Midbrain (tissue), 1 donor: ENCODE measurements around the gene SLC7A14.
"Not testable (repeated sequence)": the region's sequence is repeated elsewhere in the genome, so short reads cannot be mapped to it uniquely, and the experiment has no call there.

ENCODE experiments used
- DNase-seq: peaks from one replicate; lab custom pipeline; 2025; lab: John Stamatoyannopoulos, UW

Gene SLC7A14

DNA sequence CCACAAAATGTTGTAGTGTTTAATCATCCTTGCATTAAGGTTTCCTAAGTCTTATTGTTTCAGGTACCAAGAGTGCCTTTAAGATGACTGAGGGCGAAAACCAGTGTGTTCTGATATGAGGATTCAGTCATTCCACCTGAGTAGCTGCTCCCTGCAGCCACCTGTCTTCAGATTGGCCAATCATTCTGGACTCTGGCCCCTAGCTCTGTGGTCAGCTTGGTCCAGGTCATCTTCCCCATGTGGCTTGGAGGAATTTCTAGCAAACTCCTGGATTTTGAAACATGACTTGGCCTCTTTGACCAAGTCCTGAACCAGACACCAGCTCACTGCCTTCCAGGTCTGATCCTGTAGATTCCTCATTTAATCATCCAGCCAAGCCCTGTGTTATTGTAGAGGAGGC lies 7.8 kb upstream of the SLC7A14 start:
- no peak for DNase-seq

DNA sequence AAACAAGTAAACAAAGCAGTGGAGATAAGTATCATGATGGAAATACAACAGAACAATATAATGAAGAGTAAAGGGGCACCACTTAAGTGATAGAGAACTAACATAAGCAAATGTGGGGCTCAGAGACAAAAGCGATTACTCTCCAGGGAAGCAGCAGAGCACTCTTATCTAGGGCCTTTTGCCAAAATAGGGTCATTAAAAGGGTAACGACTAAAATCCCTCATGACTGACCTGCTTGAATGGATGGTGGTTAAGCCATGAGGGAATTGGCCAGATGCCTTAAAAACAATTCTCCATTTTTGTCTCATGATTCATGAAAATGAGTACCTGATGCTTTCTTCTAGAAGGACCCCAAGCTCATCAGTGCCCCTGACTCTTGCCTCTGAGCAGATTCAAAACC lies 3.2 kb upstream of the SLC7A14 start:
- no peak for DNase-seq

DNA sequence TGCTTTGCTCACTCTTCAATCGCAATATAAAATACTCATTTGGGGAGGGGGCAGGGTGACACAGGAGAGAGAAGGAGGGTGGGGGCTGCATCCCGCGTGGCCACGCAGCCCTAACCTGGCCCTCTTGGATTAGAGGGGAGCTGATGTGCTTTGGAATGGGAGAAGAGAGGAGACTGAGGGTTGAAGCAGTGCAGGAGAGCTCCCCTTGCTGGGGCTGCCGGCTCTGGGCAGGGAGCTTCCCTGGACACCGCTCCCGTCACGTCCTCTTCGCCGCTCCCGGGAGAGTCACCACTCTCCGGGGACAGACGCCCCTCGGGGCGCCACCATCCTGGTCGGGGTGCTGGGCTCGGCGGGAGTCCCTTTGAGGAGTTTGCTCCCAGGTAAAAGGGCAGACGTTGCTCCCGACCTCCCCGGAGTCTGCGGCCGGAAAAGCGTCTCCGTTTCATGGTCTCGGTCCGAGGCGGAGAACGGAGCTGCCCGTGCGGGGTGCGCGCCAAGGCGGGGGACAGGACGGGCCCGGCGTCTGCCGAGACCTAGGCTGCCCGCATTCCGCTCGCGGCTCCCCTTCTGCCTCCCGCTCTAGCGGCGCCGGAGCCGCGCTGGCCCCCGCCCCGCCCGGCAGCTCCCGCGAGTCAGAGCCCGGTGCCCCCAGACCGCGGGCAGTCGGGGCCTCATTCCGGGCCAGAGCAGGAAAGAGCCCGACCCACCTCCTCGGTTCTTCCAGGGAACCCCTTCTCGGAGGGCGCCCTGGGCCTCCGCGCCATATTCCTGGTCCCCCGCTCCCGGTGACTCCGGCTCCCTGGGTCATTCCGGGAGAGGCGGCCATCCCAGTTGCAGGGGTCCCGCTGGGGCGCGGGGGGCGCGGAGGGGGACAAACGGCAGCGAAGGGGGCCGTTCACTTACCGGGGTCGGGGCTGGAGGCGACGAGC lies 603 bp downstream of the SLC7A14 start:
- peak; percentile 7 for DNase-seq

DNA sequence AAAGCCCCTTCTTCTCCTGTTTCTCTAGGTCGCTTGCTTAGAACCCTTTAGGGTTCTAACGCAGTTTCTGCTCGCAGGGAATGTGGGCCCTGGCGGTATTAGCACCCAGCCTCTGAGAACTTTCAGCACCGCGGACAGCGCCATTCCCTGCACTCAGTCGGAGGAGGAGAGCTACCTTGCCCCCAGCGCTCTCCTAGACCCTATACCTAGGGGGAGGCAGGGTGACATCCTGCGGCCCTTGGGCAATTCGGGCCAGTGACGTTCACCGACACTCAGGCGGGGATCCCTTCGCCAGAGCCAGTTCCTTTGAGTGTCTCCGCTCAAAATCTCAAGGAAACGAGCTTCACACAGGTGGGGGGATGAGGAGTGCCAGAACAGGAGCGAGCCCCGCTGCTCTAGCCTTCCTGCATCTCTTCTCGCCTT lies 1.3 kb downstream of the SLC7A14 start:
- peak; percentile 69 for DNase-seq

DNA sequence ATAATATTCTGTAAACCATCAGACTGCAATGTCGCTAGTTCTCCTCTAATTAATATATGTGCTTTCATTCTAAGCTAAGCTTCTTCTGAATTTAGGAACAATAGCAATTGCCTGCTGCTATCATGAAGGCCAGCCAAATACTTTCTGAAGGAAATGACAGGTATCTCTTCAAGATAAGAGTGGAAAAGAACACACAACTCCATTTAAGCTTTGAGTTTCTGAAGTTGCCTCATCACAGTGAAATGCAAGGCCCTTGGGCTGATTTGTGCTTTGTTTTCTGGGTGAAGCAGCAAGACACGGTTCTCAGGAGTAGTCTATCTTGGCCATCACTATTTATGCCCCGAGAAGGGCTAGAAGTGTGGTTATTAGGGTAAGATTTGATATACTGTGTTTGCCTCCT lies 6.2 kb downstream of the SLC7A14 start:
- DNase-seq, result no peak

DNA sequence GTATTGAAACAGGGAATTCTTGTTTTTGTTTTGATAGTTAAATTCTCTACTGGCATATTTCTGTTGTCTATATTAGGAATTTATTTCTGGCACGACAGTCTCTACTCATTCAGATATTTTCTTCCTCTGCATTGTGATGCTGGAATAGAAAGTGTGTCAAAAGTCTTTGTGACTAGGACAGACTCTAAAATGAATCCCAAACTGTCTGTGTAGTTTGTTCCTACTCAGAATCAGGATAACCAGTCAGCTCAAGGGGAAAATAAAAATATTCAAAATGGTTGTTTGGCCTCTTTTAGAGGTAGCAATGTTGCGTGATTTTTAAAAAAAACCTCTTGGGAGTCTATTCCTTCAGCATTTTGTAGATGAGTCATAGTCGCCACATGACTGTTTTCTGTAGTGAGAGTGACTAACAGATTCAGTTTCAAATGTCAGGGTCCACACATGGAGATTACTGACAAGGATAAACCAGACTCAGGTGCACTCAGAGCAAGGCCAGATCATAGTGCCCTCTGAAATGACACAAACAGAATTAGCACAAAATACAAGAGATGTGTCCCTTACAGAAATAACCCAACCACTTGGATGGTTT lies 13.1 kb downstream of the SLC7A14 start:
- no peak for DNase-seq

DNA sequence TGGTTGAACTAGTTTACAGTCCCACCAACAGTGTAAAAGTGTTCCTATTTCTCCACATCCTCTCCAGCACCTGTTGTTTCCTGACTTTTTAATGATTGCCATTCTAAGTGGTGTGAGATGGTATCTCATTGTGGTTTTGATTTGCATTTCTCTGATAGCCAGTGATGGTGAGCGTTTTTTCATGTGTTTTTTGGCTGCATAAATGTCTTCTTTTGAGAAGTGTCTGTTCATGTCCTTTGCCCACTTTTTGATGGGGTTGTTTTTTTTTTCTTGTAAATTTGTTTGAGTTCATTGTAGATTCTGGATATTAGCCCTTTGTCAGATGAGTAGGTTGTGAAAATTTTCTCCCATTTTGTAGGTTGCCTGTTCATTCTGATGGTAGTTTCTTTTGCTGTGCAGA lies 18.3 kb downstream of the SLC7A14 start:
- not testable (repeated sequence) for DNase-seq

DNA sequence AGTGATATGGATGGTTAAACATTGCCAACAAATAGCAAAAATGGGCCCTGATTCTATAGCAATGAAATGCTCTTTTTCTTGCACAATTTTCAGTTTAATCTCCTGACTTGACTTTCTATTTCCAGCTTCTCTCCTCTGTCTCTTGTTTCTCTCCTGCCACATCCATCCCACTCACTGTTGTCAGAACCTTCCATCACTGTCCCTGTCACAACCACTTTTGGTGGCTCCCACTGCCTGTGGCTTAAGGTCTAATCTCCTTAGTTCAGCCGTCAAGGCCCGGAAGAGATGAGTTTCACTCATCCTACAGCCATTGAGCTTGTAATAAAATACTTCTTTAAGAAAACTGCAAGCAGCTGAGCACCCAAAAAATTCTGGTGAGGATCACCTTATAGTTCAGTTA lies 19.5 kb downstream of the SLC7A14 start:
- DNase-seq, result no peak

DNA sequence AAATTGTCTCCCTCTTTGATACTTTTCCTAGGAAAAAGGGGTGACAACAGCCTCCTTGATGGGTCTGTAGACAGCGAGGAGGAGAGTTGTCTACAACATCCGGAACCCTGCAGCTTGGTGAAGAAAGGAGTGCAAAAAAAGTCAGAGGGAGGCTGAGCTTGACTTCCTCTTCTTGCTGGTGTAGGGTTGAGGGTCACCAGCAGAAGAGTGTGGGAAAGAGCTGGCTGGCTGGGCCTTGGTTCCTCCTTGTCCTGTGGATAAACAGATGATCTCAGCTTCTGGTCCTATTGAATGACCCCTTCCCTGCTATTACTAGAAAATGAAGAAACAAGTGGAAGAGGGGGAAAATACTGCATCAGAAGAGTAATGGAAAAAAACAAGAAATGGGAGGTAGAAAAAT lies 20.4 kb downstream of the SLC7A14 start:
- no peak for DNase-seq

DNA sequence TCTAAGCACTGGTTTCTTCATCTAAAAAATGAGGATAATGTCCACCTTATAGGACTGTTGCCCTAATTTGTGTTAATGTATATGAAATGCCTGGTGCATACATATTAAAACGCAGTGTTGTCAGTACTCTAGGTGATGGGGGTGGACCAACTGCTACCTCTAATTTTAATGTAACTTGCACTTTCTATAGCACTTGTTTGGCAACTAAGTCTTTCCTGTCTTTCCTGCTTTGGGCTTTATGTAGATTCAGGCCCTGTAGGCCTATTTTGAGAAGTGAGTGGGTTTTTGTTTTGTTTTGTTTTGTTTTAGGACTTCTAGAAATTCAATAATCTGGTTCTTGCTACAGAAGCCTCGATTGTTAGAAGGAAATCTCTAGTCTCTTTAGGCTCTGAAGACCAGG lies 21.2 kb downstream of the SLC7A14 start:
- DNase-seq, result no peak

DNA sequence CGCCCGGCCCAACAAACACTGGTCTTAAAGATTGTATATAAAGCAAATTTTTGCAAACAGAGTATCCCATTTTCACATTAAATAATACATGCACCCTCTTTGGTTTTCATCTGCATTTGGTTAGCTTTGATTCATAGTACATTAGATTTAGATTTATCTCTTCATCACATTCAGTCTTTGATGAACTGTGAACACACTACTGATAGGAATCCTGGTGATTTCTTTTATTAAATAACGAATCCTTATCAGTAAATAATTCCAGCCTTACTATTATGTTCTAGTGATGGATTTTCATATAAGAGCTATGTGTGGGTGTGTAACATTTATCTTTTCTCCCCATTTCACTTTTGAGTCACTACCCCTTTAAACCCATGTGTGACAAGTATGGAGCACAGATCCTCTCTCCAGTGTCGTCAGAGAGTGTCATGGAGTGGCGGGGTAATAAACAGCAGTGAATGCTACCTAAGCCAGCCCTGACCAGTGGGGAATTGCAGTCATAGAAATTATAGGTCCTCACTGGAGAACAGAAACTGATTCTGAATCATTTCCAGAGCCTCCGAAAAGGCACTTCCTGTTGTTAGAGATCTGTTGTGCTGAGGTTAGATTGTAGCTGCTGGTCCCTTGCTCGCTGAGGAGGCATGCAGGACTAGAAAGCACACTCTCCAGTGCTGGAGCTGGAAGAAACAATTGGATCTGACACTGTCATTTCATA lies 22.0 kb downstream of the SLC7A14 start:
- DNase-seq, result peak; percentile 22

DNA sequence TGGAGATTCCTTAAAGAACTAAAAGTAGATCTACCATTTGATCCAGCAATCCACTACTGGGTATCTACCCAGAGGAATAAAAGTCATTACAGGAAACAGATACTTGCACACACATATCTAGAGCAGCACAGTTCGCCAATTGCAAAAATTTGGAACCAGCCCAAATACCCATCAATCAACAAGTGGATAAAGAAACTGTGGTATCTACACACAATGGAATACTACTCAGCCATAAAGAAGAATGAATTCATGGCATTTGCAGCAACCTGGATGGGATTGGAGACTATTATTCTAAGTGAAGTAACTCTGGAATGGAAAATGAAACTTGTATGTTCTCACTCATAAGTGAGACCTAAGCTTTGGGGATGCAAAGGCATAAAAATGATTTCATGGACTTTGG lies 23.8 kb downstream of the SLC7A14 start:
- DNase-seq, result no peak

DNA sequence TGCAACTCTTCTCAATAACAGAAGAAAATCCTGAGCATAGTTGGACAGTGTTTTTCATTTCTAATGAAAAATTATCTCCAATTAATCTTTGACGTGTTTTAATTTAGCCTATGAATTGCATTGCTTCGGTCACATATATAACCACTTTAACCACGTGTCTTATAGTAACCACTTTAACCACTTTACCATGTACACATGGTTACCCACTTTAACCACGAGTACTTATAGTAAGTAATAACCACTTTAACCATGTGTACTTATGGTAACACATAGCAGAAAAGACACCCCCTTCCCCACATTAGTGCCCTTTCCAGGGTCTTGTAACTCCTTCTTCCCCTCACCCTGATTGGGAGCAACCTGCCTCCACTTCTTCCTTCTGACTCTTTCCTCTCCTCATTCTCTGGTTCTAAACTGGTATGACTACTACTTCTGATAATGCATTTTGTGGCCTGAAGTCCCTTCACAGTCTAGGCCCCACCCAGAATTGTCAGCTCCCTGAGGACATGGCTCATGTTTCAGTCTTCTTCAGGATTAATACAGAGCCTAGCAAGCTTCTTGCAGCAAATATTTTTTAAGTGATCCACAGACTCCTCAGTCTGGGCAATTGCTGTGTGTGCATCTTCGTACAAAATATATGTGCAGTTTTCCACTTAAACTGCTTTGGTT lies 25.0 kb downstream of the SLC7A14 start:
- DNase-seq, result no peak

DNA sequence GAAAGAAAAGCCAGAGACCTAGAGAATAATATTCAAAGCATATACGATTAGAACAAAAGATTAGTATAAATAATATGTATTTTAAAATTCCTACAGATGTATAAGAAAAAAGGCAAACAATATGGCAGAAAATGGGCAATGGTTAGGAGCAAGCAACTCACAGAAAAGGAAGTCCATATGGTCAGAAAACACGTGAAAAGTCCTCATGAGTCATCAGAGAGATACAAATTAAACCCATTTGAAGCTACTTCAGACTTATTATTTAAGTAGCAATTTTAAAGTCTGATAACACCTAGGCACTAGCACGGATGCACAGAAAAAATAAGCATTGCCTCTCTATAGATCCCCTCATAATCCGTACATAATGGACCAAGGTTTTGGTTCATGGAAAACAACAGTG lies 25.6 kb downstream of the SLC7A14 start:
- no peak for DNase-seq

DNA sequence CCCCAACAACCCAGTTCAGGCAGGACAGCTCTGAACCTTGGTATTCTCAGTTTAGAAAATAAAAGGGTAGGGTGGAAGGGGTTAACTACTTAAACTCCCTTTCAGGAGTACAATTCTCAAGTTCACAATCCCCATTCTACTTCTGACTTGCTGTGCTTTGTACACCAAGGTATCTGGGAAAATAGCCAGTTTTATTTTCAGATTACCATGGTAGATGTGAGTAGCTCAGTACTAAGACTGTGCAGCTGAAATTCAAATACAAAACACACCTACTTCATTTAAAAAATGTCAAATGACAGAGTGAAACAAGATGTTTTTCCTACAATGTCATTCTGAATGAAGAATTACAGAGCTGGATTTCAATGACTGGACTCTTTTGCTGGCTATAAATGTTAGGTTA lies 27.4 kb downstream of the SLC7A14 start:
- no peak for DNase-seq

DNA sequence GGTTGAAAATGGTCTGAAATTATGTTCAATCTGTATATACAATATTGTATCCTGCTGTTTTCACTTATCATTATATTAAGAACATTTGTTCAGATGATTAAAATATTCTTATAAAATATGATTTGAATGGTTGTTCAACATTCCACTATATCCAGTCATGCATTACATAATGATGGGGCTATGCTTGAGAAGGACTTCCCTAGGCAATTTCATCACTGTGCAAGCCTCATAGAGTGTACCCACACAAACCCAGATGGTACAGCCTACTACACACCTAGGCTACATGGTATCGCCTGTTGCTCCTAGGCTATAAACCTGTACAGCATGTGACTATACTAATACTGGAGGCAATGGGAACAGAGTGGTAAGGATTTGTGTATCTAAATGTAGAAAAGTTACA lies 30.5 kb downstream of the SLC7A14 start:
- no peak for DNase-seq

DNA sequence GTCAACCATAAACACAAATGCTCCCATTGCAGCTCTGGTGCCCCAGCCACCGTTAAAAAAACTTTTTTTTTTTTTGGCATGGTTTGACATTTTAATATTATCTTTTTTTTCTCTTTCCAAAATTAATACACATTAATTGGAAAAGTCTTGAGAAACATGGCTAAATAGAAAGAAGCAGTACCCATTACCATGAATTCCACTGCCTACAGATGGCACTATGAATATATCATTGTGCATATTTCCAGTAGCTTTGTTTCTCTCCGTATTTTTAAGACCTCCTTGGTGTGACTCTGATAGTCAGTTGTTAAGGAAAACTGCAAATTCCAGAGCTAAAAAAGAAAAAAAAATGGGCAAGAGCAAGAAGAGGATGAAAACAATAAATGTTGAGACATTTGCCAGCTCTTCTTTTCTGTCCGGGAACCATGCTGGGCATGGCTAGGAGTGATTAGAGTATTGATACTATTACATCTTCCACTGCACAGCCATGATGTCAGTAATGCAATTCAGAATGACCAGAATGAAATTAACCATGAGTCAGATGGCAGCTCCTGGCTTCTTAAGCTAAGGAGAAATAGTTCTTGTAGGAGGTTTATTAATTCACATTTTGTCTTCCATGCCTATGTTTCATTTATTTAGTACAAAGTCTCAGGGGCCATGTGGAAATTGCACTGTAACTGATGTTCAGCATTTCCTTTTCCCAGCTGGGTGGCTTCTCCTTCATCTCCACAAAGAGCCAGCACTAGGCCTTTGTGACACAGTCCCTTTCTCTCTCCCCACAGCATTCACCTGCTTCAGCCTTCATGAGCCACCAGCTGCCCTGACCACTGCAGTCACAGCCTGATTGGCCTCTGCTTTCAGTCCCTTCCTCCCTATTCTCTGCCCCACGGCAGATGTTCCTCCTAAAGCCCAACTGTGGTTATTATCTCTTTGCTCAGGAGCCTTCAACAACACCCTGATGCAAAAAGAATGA lies 31.8 kb downstream of the SLC7A14 start:
- DNase-seq, result no peak

DNA sequence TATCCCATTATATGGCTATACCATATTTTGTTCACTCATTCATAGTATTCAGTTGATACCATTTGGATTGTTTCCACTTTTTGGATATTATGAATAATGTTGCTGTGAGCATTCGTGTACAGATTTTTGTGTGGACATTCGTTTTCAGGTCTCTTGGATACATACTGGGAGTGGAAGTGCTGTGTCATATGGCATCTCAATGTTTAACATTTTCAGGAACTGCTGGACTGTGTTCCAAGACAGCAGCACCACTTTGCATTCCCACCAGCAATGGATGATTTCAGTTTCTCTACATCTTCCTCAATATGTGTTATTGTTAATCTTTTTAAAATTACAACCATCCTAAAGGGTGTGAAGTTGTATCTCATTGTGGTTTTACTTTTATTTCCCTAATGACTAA lies 34.6 kb downstream of the SLC7A14 start:
- no peak for DNase-seq

DNA sequence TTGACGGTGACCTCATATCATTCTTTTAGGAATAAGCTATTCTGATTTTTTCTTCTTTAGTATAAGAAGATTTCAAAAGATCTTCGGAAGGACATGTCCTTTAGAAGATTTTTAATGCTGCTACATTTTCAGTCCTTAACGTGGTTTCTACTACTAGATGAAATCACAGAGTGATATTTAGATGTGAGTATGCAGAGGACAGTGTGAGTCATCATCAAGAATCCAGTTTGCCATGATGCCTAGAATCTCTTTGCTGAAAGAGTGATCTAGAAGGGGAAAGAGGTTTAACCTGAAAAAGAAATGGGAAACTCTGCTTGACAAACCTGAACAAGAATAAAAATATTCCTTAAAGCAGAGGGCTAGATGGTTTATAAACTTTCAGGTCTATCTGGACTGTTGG lies 43.2 kb downstream of the SLC7A14 start:
- no peak for DNase-seq

DNA sequence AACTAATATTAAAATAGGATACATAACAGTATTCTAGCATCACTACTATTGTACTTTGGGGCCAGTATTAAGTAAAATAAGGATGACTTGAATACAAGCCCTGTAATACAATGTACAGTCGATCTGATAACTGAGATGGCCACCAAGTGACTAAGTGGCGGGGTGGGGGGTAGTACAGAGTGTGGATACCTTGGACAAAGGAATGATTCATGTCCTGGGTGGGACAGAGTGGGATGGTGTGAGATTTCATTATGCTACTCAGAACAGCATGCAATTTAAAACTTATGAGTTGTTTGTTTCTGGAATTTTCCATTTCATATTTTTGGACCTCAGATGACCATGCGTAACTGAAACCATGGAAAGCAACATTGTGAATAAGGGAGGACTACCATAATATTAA lies 46.0 kb downstream of the SLC7A14 start:
- no peak for DNase-seq

DNA sequence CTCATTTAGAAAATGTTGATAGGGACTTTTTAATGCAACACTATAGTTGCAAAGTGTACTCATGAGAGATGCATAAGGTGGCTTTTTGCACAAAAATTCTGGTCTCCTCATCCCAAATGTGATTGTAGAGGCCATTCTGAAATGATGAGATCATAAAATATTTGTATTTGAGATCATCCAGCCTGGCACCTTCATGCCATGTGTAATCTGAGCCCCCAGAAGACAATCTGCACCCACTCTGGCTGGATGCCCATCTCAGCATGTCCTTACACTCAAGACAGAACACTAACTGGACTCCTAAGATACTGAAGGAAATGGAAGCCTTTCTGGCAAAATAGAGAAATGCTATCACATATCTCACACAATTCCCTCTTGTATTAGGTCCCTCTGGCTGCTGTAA lies 49.2 kb downstream of the SLC7A14 start:
- DNase-seq, result no peak
